Fibroblast of mammary gland (primary cell): Measurements from ENCODE around the gene ISYNA1.

ENCODE experiments used
- DNase-seq: peaks from one replicate; pipeline ENCODE4 v3.0.0-alpha.2; 2010; ENCODE audit warnings: low read depth
- H3K4me3 ChIP-seq: 2 replicates; pipeline ENCODE4 v1.5.1; 2011; ENCODE audit warnings: low read depth, mild to moderate bottlenecking, low read length, moderate library complexity; ENCODE audit not compliant: control insufficient read depth
- CTCF ChIP-seq: conservative IDR thresholded peaks from 2 replicates; pipeline ENCODE4 v1.5.1; 2011; ENCODE audit warnings: low read depth, low read length, inconsistent platforms; ENCODE audit not compliant: control insufficient read depth, insufficient read depth

ISYNA1 gene

GRCh38 chr19:18466354-18466753 is 28.4 kb upstream of the ISYNA1 start:
- DNase-seq = no peak
- H3K4me3 ChIP-seq = no peak overlapping the region
- TF ChIP-seq CTCF = no peak

GRCh38 chr19:18465964-18466339 is 28.0 kb upstream of the ISYNA1 start:
- no peak overlapping the region for H3K4me3 ChIP-seq
- no peak for TF ChIP-seq CTCF
- DNase-seq = no peak

GRCh38 chr19:18465214-18465963 is 27.5 kb upstream of the ISYNA1 start:
- no peak overlapping the region for H3K4me3 ChIP-seq
- no peak for TF ChIP-seq CTCF

GRCh38 chr19:18464646-18465045 is 26.7 kb upstream of the ISYNA1 start:
- no peak overlapping the region for H3K4me3 ChIP-seq
- no peak for TF ChIP-seq CTCF
- peak; percentile 92 for DNase-seq

More at GRCh38 chr19:18465214-18465963, 27.5 kb upstream of the ISYNA1 start:
- DNase-seq = no peak

- TF ChIP-seq CTCF = no peak
- DNase-seq = no peak
- no peak overlapping the region for H3K4me3 ChIP-seq
These were observed 23.5 kb upstream of the ISYNA1 start for GRCh38 chr19:18461471-18461870.

GRCh38 chr19:18460900-18461299 is 23.0 kb upstream of the ISYNA1 start:
- H3K4me3 ChIP-seq = no peak overlapping the region
- no peak for TF ChIP-seq CTCF
- no peak for DNase-seq
